Loucy (cell line): ENCODE results near the gene SLC29A2.

Experiments
- H2AFZ ChIP-seq: fragments of 200-600 bp; sonication (generic); 2 replicates; pipeline ENCODE4 v1.6.0; 2016; ENCODE audit warnings: antibody characterized with exemption, mild to moderate bottlenecking, low read length, moderate library complexity
- H3F3A ChIP-seq: fragments of 200-600 bp; 2 replicates; pipeline ENCODE4 v1.6.0; 2016; ENCODE audit warnings: antibody characterized with exemption, low read depth, mild to moderate bottlenecking
- H3K27me3 ChIP-seq: fragments of 200-600 bp; sonication (generic); 2 replicates; pipeline ENCODE4 v1.6.1; 2014; ENCODE audit warnings: low read length, mild to moderate bottlenecking; ENCODE audit not compliant: insufficient read depth, poor library complexity, severe bottlenecking
- H3K36me3 ChIP-seq: fragments of 200-600 bp; sonication (generic); 2 replicates; pipeline ENCODE4 v1.6.1; 2016; ENCODE audit warnings: low read length; ENCODE audit not compliant: insufficient read depth
- H3K4me1 ChIP-seq: fragments of 200-600 bp; sonication (generic); 2 replicates; pipeline ENCODE4 v1.5.1; 2014; ENCODE audit warnings: low read length, mild to moderate bottlenecking; ENCODE audit not compliant: insufficient read depth, poor library complexity, severe bottlenecking
- H3K4me2 ChIP-seq: fragments of 200-600 bp; sonication (generic); 2 replicates; pipeline ENCODE4 v1.6.0; 2014; ENCODE audit warnings: antibody characterized with exemption, low read length, low read depth, mild to moderate bottlenecking; ENCODE audit not compliant: poor library complexity, severe bottlenecking
- H3K4me3 ChIP-seq: fragments of 200-600 bp; sonication (generic); 2 replicates; pipeline ENCODE4 v1.5.1; 2014; ENCODE audit warnings: low read length, mild to moderate bottlenecking, mixed read lengths; ENCODE audit not compliant: poor library complexity, severe bottlenecking
- H3K79me2 ChIP-seq: fragments of 200-600 bp; sonication (generic); 2 replicates; pipeline ENCODE4 v1.6.1; 2014; ENCODE audit warnings: low read length; ENCODE audit not compliant: insufficient read depth
- H3K9ac ChIP-seq: fragments of 200-600 bp; sonication (generic); 2 replicates; pipeline ENCODE4 v1.6.0; 2014; ENCODE audit warnings: mild to moderate bottlenecking, low read depth, low read length, moderate library complexity; ENCODE audit not compliant: poor library complexity, severe bottlenecking
- H3K9me2 ChIP-seq: fragments of 200-600 bp; sonication (generic); replicated peaks from 2 replicates; pipeline ENCODE4 v1.6.1; 2016; ENCODE audit warnings: low read depth, low read length, mixed read lengths
- H3K9me3 ChIP-seq: fragments of 200-600 bp; sonication (generic); 2 replicates; pipeline ENCODE4 v1.6.1; 2014; ENCODE audit warnings: mild to moderate bottlenecking, antibody characterized with exemption, low read length, low read depth; ENCODE audit not compliant: insufficient read depth
- H4K20me1 ChIP-seq: fragments of 200-600 bp; sonication (generic); 2 replicates; pipeline ENCODE4 v1.6.0; 2014; ENCODE audit warnings: antibody characterized with exemption, low read length, mild to moderate bottlenecking; ENCODE audit not compliant: insufficient read depth, poor library complexity, severe bottlenecking
- EZH2phosphoT487 ChIP-seq: fragments of 200-600 bp; IDR thresholded peaks from 2 replicates; pipeline ENCODE4 v1.6.1; 2018; ENCODE audit warnings: antibody characterized with exemption, mild to moderate bottlenecking, moderate library complexity, borderline replicate concordance
- TF ChIP-seq, protein P1 (sequence below): fragments of 200-600 bp; sonication (generic); conservative IDR thresholded peaks from 2 replicates; pipeline ENCODE4 v1.5.1; 2014; ENCODE audit warnings: mild to moderate bottlenecking, antibody characterized with exemption, low read length

SLC29A2 gene

DNA sequence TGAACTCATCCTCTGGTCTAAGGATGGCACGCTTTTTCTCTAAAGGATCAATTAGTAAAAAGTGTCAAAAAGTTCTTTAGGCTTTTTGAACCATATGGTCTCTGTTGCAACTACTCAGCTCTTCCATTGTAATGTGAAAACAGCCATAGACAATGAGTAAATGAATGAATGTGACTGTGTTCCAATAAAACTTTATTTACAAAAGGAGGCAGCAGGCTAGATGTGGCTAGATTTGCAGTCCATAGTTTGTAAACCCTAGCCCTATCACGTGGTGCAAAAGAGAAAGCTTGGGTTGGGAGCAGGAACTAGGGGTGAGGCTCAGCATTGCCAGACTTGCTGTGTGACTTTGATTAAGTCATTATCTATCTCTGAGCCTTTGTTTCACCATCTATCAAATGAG is 43.9 kb upstream of the SLC29A2 start:
- Histone ChIP-seq H3K4me2 (no peak overlapping the region), H3K9me2 (no peaks in the 10 kb centered on the region), H4K20me1 (peaks cover 5% of the 10 kb centered on the region), H3K27me3 (no peaks in the 10 kb centered on the region), H3K79me2 (peaks cover 4% of the 10 kb centered on the region; the same call in 1 of the 2 replicates), H3K9ac (no peak overlapping the region), H3K4me1 (peaks cover 9% of the 10 kb centered on the region), H3F3A (no peaks in the 10 kb centered on the region), H2AFZ (no peak overlapping the region), H3K4me3 (no peak overlapping the region), H3K9me3 (no peaks in the 10 kb centered on the region), H3K36me3 (no peaks in the 10 kb centered on the region)
- TF ChIP-seq EZH2phosphoT487, result no peak
- TF ChIP-seq, protein P1, sequence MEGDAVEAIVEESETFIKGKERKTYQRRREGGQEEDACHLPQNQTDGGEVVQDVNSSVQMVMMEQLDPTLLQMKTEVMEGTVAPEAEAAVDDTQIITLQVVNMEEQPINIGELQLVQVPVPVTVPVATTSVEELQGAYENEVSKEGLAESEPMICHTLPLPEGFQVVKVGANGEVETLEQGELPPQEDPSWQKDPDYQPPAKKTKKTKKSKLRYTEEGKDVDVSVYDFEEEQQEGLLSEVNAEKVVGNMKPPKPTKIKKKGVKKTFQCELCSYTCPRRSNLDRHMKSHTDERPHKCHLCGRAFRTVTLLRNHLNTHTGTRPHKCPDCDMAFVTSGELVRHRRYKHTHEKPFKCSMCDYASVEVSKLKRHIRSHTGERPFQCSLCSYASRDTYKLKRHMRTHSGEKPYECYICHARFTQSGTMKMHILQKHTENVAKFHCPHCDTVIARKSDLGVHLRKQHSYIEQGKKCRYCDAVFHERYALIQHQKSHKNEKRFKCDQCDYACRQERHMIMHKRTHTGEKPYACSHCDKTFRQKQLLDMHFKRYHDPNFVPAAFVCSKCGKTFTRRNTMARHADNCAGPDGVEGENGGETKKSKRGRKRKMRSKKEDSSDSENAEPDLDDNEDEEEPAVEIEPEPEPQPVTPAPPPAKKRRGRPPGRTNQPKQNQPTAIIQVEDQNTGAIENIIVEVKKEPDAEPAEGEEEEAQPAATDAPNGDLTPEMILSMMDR, result no peak

DNA sequence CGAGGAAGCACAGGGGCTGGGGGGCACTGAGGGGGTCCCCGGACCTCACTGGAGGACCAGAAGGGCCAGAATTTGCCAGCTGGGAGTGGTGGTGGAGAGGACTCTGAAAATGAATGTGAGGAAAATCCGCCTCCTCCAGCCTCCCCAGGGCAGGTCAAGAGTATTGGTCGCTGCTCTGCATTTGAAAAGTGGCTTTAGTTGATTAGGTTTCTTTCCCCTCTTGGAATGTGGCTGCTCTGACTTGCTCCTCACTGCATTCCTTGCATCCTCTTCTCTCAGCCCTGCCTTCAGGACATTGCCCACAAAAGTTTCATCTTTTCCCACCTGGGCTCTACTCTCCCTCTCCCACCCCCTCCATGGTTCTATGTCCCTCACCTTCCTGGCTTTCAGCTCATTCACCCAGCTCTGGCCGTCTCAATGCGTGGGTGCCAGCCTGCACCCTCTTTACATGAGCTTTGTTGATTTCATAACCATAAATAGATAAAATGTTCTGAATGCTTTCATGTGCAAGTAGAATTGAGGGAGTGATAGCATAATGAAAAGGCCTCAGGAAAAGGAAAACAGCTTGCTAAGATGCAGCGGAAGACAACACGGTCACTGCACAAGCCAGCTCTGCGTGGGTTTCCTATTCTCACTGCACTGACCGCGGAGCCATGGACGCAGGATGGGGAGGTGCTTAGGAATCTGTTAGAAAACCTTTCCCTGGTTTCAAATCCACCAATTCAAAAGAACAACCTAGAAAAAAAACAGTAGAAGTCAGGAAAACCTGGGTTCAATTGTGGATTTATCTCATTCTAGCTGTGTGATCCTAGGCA is 42.8 kb upstream of the SLC29A2 start:
- Histone ChIP-seq H3K4me2 (peak overlapping the region; percentile 92), H3K9ac (peak overlapping the region; percentile 9), H3K4me1 (peaks cover 18% of the 10 kb centered on the region), H3K9me3 (no peaks in the 10 kb centered on the region), H3K4me3 (no peak overlapping the region), H3K9me2 (no peaks in the 10 kb centered on the region), H4K20me1 (peaks cover 5% of the 10 kb centered on the region), H3K27me3 (no peaks in the 10 kb centered on the region), H3K79me2 (peaks cover 12% of the 10 kb centered on the region; the same call in 1 of the 2 replicates), H3K36me3 (no peaks in the 10 kb centered on the region), H3F3A (no peaks in the 10 kb centered on the region), H2AFZ (no peak overlapping the region)
- TF ChIP-seq, protein P1, result no peak
- TF ChIP-seq EZH2phosphoT487, result no peak

DNA sequence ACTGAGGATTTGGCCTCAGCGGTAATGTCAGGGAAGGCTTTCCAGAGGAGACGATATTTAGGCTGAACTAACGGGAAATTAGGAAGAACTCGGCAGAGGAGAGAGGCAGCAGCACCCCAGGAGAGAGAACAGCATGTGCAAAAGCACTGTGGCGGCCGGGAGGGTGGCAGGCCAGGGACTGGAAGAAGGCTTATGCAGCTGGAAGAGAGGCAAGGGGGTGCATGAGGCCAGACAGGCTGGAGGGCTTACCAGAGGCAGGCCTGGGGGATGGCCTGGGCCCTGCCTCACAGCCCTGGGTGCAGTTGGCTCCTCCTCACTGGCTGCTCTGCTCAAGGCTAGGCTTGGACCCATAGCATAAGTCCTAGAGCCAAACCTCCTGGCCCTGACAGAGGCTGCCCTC is 41.6 kb upstream of the SLC29A2 start:
- peaks cover 21% of the 10 kb centered on the region for H3K4me1 ChIP-seq
- H3K36me3 ChIP-seq, result no peaks in the 10 kb centered on the region
- H3K4me3 ChIP-seq, result no peak overlapping the region
- TF ChIP-seq, protein P1, result no peak
- TF ChIP-seq EZH2phosphoT487, result no peak
- peaks cover under 1% of the 10 kb centered on the region for H4K20me1 ChIP-seq
- H3F3A ChIP-seq, result no peaks in the 10 kb centered on the region
- H3K27me3 ChIP-seq, result no peaks in the 10 kb centered on the region
- peak overlapping the region; percentile 92 for H3K4me2 ChIP-seq
- no peaks in the 10 kb centered on the region for H3K9me2 ChIP-seq
- no peaks in the 10 kb centered on the region for H3K9me3 ChIP-seq
- H3K9ac ChIP-seq, result no peak overlapping the region
- peaks cover 13% of the 10 kb centered on the region; the same call in 1 of the 2 replicates for H3K79me2 ChIP-seq
- H2AFZ ChIP-seq, result no peak overlapping the region
